ENCODE measurements around the gene PNPO. TPM values are rescaled to one million over a fixed set of nuclear protein-coding genes. Genes with fewer than 3 reads are reported as not detected.

Gene PNPO
- total RNA-seq, 2 experiments from 2014 or later = 28.0 to 30.4 TPM

- Mint-ChIP-seq H3K27ac (no peak overlapping the region), H3K4me3 (no peak overlapping the region), H3K27me3 (no peaks in the 10 kb centered on the region), H3K36me3 (no peaks in the 10 kb centered on the region), H3K9me3 (ENCODE audit: low read depth) (no peaks in the 10 kb centered on the region), H3K4me1 (no peaks in the 10 kb centered on the region)
- DNase-seq (no peak), ATAC-seq (no peak)
- CTCF ChIA-PET = interaction anchor here (0.9 to 18.6 kb wide), 7 partner anchors 8 to 116 kb away, joined by 3 to 383 read pairs (median 5); partner anchors contain the start of genes CDK5RAP3 and SCRN2
Measured at GRCh38 chr17:47956791-47957590, 15.6 kb downstream of the PNPO start.

GRCh38 chr17:47957591-47958490 lies 16.5 kb downstream of the PNPO start, which contains the start of gene PRR15L:
Gene PRR15L (minus strand): TSS chr17:47957883. CDS start chr17:47953234, 4,649 bp downstream.
- no peak for DNase-seq
- no peak within 1 kb of the TSS for H3K27ac Mint-ChIP-seq

GRCh38 chr17:47959825-47960655 lies 18.7 kb downstream of the PNPO start:
- DNase-seq = no peak
- H3K9me3 Mint-ChIP-seq (ENCODE audit: low read depth) = no peaks in the 10 kb centered on the region
- CTCF ChIA-PET = interaction anchor here (0.9 to 4.2 kb wide), 6 partner anchors 10 to 19 kb away, joined by 3 to 19 read pairs (median 4); partner anchors contain the start of genes CDK5RAP3 and PNPO
- H3K4me3 Mint-ChIP-seq = no peak overlapping the region
- H3K4me1 Mint-ChIP-seq = no peaks in the 10 kb centered on the region
- H3K27me3 Mint-ChIP-seq = no peaks in the 10 kb centered on the region
- no peak overlapping the region for H3K27ac Mint-ChIP-seq
- H3K36me3 Mint-ChIP-seq = no peaks in the 10 kb centered on the region
- no peak for ATAC-seq

More at GRCh38 chr17:47957591-47958490, 16.5 kb downstream of the PNPO start, which contains the start of gene PRR15L:
- Mint-ChIP-seq H3K36me3 (no peaks in the 10 kb centered on the region), H3K4me1 (no peaks in the 10 kb centered on the region), H3K4me3 (no peak within 1 kb of the TSS), H3K27me3 (no peaks in the 10 kb centered on the region), H3K9me3 (ENCODE audit: low read depth) (no peaks in the 10 kb centered on the region)
- CTCF ChIA-PET = interaction anchor here (0.5 to 18.6 kb wide), 9 partner anchors 9 to 200 kb away, joined by 3 to 383 read pairs (median 3); partner anchors contain the start of genes CDK5RAP3 and SCRN2
- no peak for ATAC-seq

- peaks cover 2% of the 10 kb centered on the region for H3K4me1 Mint-ChIP-seq
- no peak overlapping the region for H3K27ac Mint-ChIP-seq
- CTCF ChIA-PET = interaction anchor here (0.8 to 4.2 kb wide), 5 partner anchors 9 to 72 kb away, joined by 3 to 19 read pairs (median 4); partner anchors contain the start of gene CDK5RAP3
- H3K27me3 Mint-ChIP-seq = no peaks in the 10 kb centered on the region
- H3K9me3 Mint-ChIP-seq (ENCODE audit: low read depth) = no peaks in the 10 kb centered on the region
- ATAC-seq (no peak), DNase-seq (no peak)
- no peaks in the 10 kb centered on the region for H3K36me3 Mint-ChIP-seq
- H3K4me3 Mint-ChIP-seq = no peak overlapping the region
Measured at GRCh38 chr17:47961406-47961805, 20.0 kb downstream of the PNPO start.

GRCh38 chr17:47962901-47963300 lies 21.5 kb downstream of the PNPO start:
- Mint-ChIP-seq H3K4me1 (peaks cover 2% of the 10 kb centered on the region), H3K4me3 (no peak overlapping the region), H3K36me3 (no peaks in the 10 kb centered on the region), H3K27ac (no peak overlapping the region), H3K27me3 (peaks cover 2% of the 10 kb centered on the region), H3K9me3 (ENCODE audit: low read depth) (no peaks in the 10 kb centered on the region)
- CTCF ChIA-PET = interaction anchor here (1.6 kb wide), 2 partner anchors 8 to 16 kb away, joined by 4 to 9 read pairs; partner anchors contain the start of gene CDK5RAP3
- DNase-seq = no peak
- ATAC-seq = no peak

- DNase-seq (no peak), ATAC-seq (no peak)
- Mint-ChIP-seq H3K9me3 (ENCODE audit: low read depth) (no peaks in the 10 kb centered on the region), H3K27ac (no peak overlapping the region), H3K36me3 (no peaks in the 10 kb centered on the region), H3K27me3 (peaks cover 2% of the 10 kb centered on the region), H3K4me3 (no peak overlapping the region), H3K4me1 (peaks cover 4% of the 10 kb centered on the region)
- CTCF ChIA-PET = interaction anchor here (1.0 kb wide), 1 partner anchor 16 kb away, joined by 3 read pairs; no protein-coding TSS in a partner anchor
Measured at GRCh38 chr17:47964856-47965255, 23.5 kb downstream of the PNPO start.

GRCh38 chr17:47966079-47966519 lies 24.7 kb downstream of the PNPO start:
- Mint-ChIP-seq H3K36me3 (no peaks in the 10 kb centered on the region), H3K9me3 (ENCODE audit: low read depth) (no peaks in the 10 kb centered on the region), H3K27me3 (peaks cover 2% of the 10 kb centered on the region), H3K27ac (no peak overlapping the region), H3K4me1 (peaks cover 13% of the 10 kb centered on the region), H3K4me3 (no peak overlapping the region)
- DNase-seq (no peak), ATAC-seq (no peak)
- CTCF ChIA-PET = interaction anchor here (0.7 to 15.7 kb wide), 5 partner anchors 14 to 52 kb away, joined by 3 to 383 read pairs (median 3); partner anchors contain the start of genes PNPO and PRR15L

- CTCF ChIA-PET = interaction anchor here (0.6 to 15.7 kb wide), 4 partner anchors 11 to 144 kb away, joined by 3 to 383 read pairs (median 38); partner anchors contain the start of genes PNPO and PRR15L
- ATAC-seq (no peak), DNase-seq (no peak)
- Mint-ChIP-seq H3K9me3 (ENCODE audit: low read depth) (no peaks in the 10 kb centered on the region), H3K27me3 (peaks cover 2% of the 10 kb centered on the region), H3K27ac (no peak overlapping the region), H3K4me1 (peaks cover 22% of the 10 kb centered on the region), H3K36me3 (peaks cover 2% of the 10 kb centered on the region), H3K4me3 (no peak overlapping the region)
Measured at GRCh38 chr17:47967607-47968252, 26.4 kb downstream of the PNPO start.

GRCh38 chr17:47968836-47969235 lies 27.5 kb downstream of the PNPO start:
- no peak overlapping the region for H3K4me3 Mint-ChIP-seq
- no peak overlapping the region for H3K27ac Mint-ChIP-seq
- CTCF ChIA-PET = interaction anchor here (0.6 to 15.7 kb wide), 5 partner anchors 10 to 126 kb away, joined by 3 to 383 read pairs (median 34); partner anchors contain the start of genes PNPO, PRR15L and SCRN2
- DNase-seq (no peak), ATAC-seq (no peak)
- H3K9me3 Mint-ChIP-seq (ENCODE audit: low read depth) = no peaks in the 10 kb centered on the region
- peaks cover 2% of the 10 kb centered on the region for H3K27me3 Mint-ChIP-seq
- H3K36me3 Mint-ChIP-seq = peaks cover 4% of the 10 kb centered on the region
- peaks cover 30% of the 10 kb centered on the region for H3K4me1 Mint-ChIP-seq

- DNase-seq (no peak), ATAC-seq (no peak)
- H3K36me3 Mint-ChIP-seq = peaks cover 7% of the 10 kb centered on the region
Measured at GRCh38 chr17:47969930-47970724, 28.8 kb downstream of the PNPO start.

More at GRCh38 chr17:47969930-47970724, 28.8 kb downstream of the PNPO start:
- Mint-ChIP-seq H3K9me3 (ENCODE audit: low read depth) (no peaks in the 10 kb centered on the region), H3K27me3 (peaks cover 2% of the 10 kb centered on the region), H3K4me1 (peaks cover 30% of the 10 kb centered on the region), H3K4me3 (peak overlapping the region; percentile 93), H3K27ac (peak overlapping the region; percentile 64)
- CTCF ChIA-PET = interaction anchor here (0.5 to 15.7 kb wide), 32 partner anchors 8 to 541 kb away, joined by 3 to 383 read pairs (median 5); partner anchors contain the start of genes LRRC46, MRPL10, NFE2L1 and PNPO
